ENCODE measurements around the gene CDKN1C.
A peak's percentile ranks its signal among the peaks of the same experiment; 100 is the strongest.

CDKN1C gene

GRCh38 chr11:2892215-2892966 lies 6.8 kb upstream of the CDKN1C start (continued):
- 0 out of 2 replicates have a peak, but pooled peaks have one; percentile 51 for TF ChIP-seq ZBTB10 (tag by site-specific recombination; IDR thresholded peaks at IDR 0.05)
- no peak for TF ChIP-seq TRIM28 (IDR thresholded peaks at IDR 0.05; ENCODE audit: borderline replicate concordance, low read length)
- TF ChIP-seq ZNF561 (tag by site-specific recombination; IDR thresholded peaks at IDR 0.05; ENCODE audit: borderline replicate concordance), result no peak
- TF ChIP-seq ZFHX2 (tag by site-specific recombination; conservative IDR thresholded peaks at IDR 0.05), result peak; percentile 84
- no peak for TF ChIP-seq KLF1 (tag by site-specific recombination; IDR thresholded peaks at IDR 0.05)
- 0 out of 2 replicates have a peak, but pooled peaks have one; percentile 43 for TF ChIP-seq ZSCAN30 (tag by site-specific recombination; IDR thresholded peaks at IDR 0.05)
- peak; percentile 52 for TF ChIP-seq ZNF654 (tag by site-specific recombination; IDR thresholded peaks at IDR 0.05; ENCODE audit: low read depth)
- no peak for TF ChIP-seq ZNF580 (tag by site-specific recombination; IDR thresholded peaks at IDR 0.05)
- TF ChIP-seq KLF9 (tag by site-specific recombination; IDR thresholded peaks at IDR 0.05; ENCODE audit: low read depth), result 0 out of 2 replicates have a peak, but pooled peaks have one; percentile 54
- TF ChIP-seq ZEB2 (tag by site-specific recombination; IDR thresholded peaks at IDR 0.05), result no peak
- peak; percentile 55 for TF ChIP-seq SP2 (tag by site-specific recombination; IDR thresholded peaks at IDR 0.05)
- no peak for TF ChIP-seq ZFP69B (tag by site-specific recombination; IDR thresholded peaks at IDR 0.05)
- TF ChIP-seq ZNF423 (tag by site-specific recombination; IDR thresholded peaks at IDR 0.05), result 0 out of 2 replicates have a peak, but pooled peaks have one; percentile 11
- TF ChIP-seq SETDB1 (IDR thresholded peaks at IDR 0.05; ENCODE audit: insufficient read length, low read length), result no peak
- TF ChIP-seq ZNF239 (tag by site-specific recombination; IDR thresholded peaks at IDR 0.05), result no peak
- TF ChIP-seq ZNF558 (tag by site-specific recombination; IDR thresholded peaks at IDR 0.05), result no peak
- no peak for TF ChIP-seq ZNF513 (tag by site-specific recombination; IDR thresholded peaks at IDR 0.05)
- TF ChIP-seq GLIS2 (tag by site-specific recombination; IDR thresholded peaks at IDR 0.05), result peak; percentile 73
- no peak for TF ChIP-seq TSHZ1 (tag by site-specific recombination; IDR thresholded peaks at IDR 0.05; ENCODE audit: borderline replicate concordance)
- no peak for TF ChIP-seq MEIS1 (CRISPR knock-in tag; IDR thresholded peaks at IDR 0.05; ENCODE audit: borderline replicate concordance)
- TF ChIP-seq MZF1 (tag by site-specific recombination; IDR thresholded peaks at IDR 0.05; ENCODE audit: borderline replicate concordance), result no peak
- no peak for TF ChIP-seq SALL2 (tag by site-specific recombination; IDR thresholded peaks at IDR 0.05; ENCODE audit: borderline replicate concordance)
- no peak for TF ChIP-seq ZNF266 (tag by site-specific recombination; IDR thresholded peaks at IDR 0.05; ENCODE audit: low read depth)
- TF ChIP-seq ZNF10 (tag by site-specific recombination; IDR thresholded peaks at IDR 0.05), result no peak
- TF ChIP-seq ZNF626 (tag by site-specific recombination; IDR thresholded peaks at IDR 0.05), result no peak
- TF ChIP-seq ZNF366 (tag by site-specific recombination; conservative IDR thresholded peaks at IDR 0.05), result no peak
- TF ChIP-seq ZXDB (tag by site-specific recombination; IDR thresholded peaks at IDR 0.05), result no peak
- TF ChIP-seq ZNF600 (tag by site-specific recombination; IDR thresholded peaks at IDR 0.05), result peak; percentile 37; the same call in 1 of the 2 replicates
- TF ChIP-seq HOXA7 (CRISPR knock-in tag; IDR thresholded peaks at IDR 0.05; ENCODE audit: borderline replicate concordance), result no peak
- no peak for TF ChIP-seq ZNF26 (tag by site-specific recombination; IDR thresholded peaks at IDR 0.05)
- TF ChIP-seq ZNF571 (tag by site-specific recombination; IDR thresholded peaks at IDR 0.05), result no peak
